ENCODE measurements around the gene RINL.

Gene RINL

GRCh38 chr19:38907227-38907626 is 29.2 kb upstream of the RINL start:
- Histone ChIP-seq H3K4me2 (ENCODE audit: low read length) (no peak overlapping the region), H3K27me3 (ENCODE audit: control insufficient read depth, insufficient read depth, low read length) (no peaks in the 10 kb centered on the region), H3K27ac (no peak overlapping the region), H3K4me1 (no peaks in the 10 kb centered on the region), H3K4me3 (ENCODE audit: low read depth, low read length) (no peak overlapping the region), H3K9me3 (ENCODE audit: control insufficient read depth, low read length) (no peaks in the 10 kb centered on the region), H2AFZ (no peak overlapping the region), H3K9ac (no peak overlapping the region), H3K36me3 (ENCODE audit: control insufficient read depth, insufficient read depth, low read length) (no peaks in the 10 kb centered on the region), H3K79me2 (peaks cover 3% of the 10 kb centered on the region)
- TF ChIP-seq CTCF (IDR thresholded peaks at IDR 0.05) = no peak

- no peak overlapping the region for H3K4me2 ChIP-seq (ENCODE audit: low read length)
- no peak overlapping the region for H3K9ac ChIP-seq
- no peaks in the 10 kb centered on the region for H3K27me3 ChIP-seq (ENCODE audit: control insufficient read depth, insufficient read depth, low read length)
- H3K79me2 ChIP-seq = peaks cover 3% of the 10 kb centered on the region
- no peaks in the 10 kb centered on the region for H3K9me3 ChIP-seq (ENCODE audit: control insufficient read depth, low read length)
- H3K4me1 ChIP-seq = no peaks in the 10 kb centered on the region
- H3K4me3 ChIP-seq (ENCODE audit: low read depth, low read length) = no peak overlapping the region
- H3K36me3 ChIP-seq (ENCODE audit: control insufficient read depth, insufficient read depth, low read length) = no peaks in the 10 kb centered on the region
- no peak overlapping the region for H3K27ac ChIP-seq
- H2AFZ ChIP-seq = no peak overlapping the region
- no peak for TF ChIP-seq CTCF (IDR thresholded peaks at IDR 0.05)
Observed at GRCh38 chr19:38905620-38906019, 27.5 kb upstream of the RINL start.

- Histone ChIP-seq H3K27ac (no peak overlapping the region), H3K9me3 (ENCODE audit: control insufficient read depth, low read length) (no peaks in the 10 kb centered on the region), H2AFZ (no peak overlapping the region), H3K36me3 (ENCODE audit: control insufficient read depth, insufficient read depth, low read length) (no peaks in the 10 kb centered on the region), H3K27me3 (ENCODE audit: control insufficient read depth, insufficient read depth, low read length) (no peaks in the 10 kb centered on the region), H3K4me1 (no peaks in the 10 kb centered on the region), H3K9ac (no peak overlapping the region), H3K79me2 (peaks cover 3% of the 10 kb centered on the region), H3K4me2 (ENCODE audit: low read length) (no peak overlapping the region), H3K4me3 (ENCODE audit: low read depth, low read length) (no peak overlapping the region)
- no peak for TF ChIP-seq CTCF (IDR thresholded peaks at IDR 0.05)
Observed at GRCh38 chr19:38904581-38905539, 26.8 kb upstream of the RINL start.

- no peaks in the 10 kb centered on the region for H3K9me3 ChIP-seq (ENCODE audit: control insufficient read depth, low read length)
- no peak overlapping the region for H3K9ac ChIP-seq
- no peak overlapping the region for H3K4me2 ChIP-seq (ENCODE audit: low read length)
- H3K4me1 ChIP-seq = peaks cover 5% of the 10 kb centered on the region
- H2AFZ ChIP-seq = no peak overlapping the region
- no peaks in the 10 kb centered on the region for H3K36me3 ChIP-seq (ENCODE audit: control insufficient read depth, insufficient read depth, low read length)
- TF ChIP-seq CTCF (IDR thresholded peaks at IDR 0.05) = no peak
- no peak overlapping the region for H3K4me3 ChIP-seq (ENCODE audit: low read depth, low read length)
- no peak overlapping the region for H3K27ac ChIP-seq
- H3K27me3 ChIP-seq (ENCODE audit: control insufficient read depth, insufficient read depth, low read length) = no peaks in the 10 kb centered on the region
- H3K79me2 ChIP-seq = peaks cover 9% of the 10 kb centered on the region
Observed at GRCh38 chr19:38901683-38902082, 23.6 kb upstream of the RINL start.

All from parathyroid adenoma (tissue), 2 donors.